ENCODE data around the gene COL27A1.

The COL27A1 gene

GRCh38 chr9:114246558-114246957 lies 91.2 kb downstream of the COL27A1 start:
- no peak for DNase-seq (ENCODE audit: low read depth in 2 of 2)

GRCh38 chr9:114247077-114247476 lies 91.7 kb downstream of the COL27A1 start:
- DNase-seq (ENCODE audit: low read depth in 2 of 2), result no peak

- DNase-seq (ENCODE audit: low read depth in 2 of 2), result no peak
Measured at GRCh38 chr9:114247491-114247890, 92.2 kb downstream of the COL27A1 start.

GRCh38 chr9:114248299-114248707 lies 93.0 kb downstream of the COL27A1 start:
- DNase-seq (ENCODE audit: low read depth in 2 of 2), result no peak

GRCh38 chr9:114249424-114250234 lies 94.3 kb downstream of the COL27A1 start:
- no peak for DNase-seq (ENCODE audit: low read depth in 2 of 2)

- DNase-seq (ENCODE audit: low read depth in 2 of 2), result no peak
Measured at GRCh38 chr9:114250235-114250568, 94.9 kb downstream of the COL27A1 start.

- no peak for DNase-seq (ENCODE audit: low read depth in 2 of 2)
Measured at GRCh38 chr9:114250648-114251047, 95.3 kb downstream of the COL27A1 start.

- DNase-seq (ENCODE audit: low read depth in 2 of 2), result no peak
Measured at GRCh38 chr9:114252394-114252793, 97.1 kb downstream of the COL27A1 start.

- no peak for DNase-seq (ENCODE audit: low read depth in 2 of 2)
Measured at GRCh38 chr9:114256827-114257328, 101.5 kb downstream of the COL27A1 start.

GRCh38 chr9:114258218-114258617 lies 102.9 kb downstream of the COL27A1 start:
- DNase-seq (ENCODE audit: low read depth in 2 of 2), result no peak

GRCh38 chr9:114258866-114259797 lies 103.8 kb downstream of the COL27A1 start:
- no peak for DNase-seq (ENCODE audit: low read depth in 2 of 2)

GRCh38 chr9:114259798-114260523 lies 104.6 kb downstream of the COL27A1 start:
- no peak for DNase-seq (ENCODE audit: low read depth in 2 of 2)

GRCh38 chr9:114261026-114261425 lies 105.7 kb downstream of the COL27A1 start:
- DNase-seq (ENCODE audit: low read depth in 2 of 2), result no peak

GRCh38 chr9:114261987-114262386 lies 106.7 kb downstream of the COL27A1 start:
- DNase-seq (ENCODE audit: low read depth in 2 of 2), result no peak

- no peak for DNase-seq (ENCODE audit: low read depth in 2 of 2)
Measured at GRCh38 chr9:114263853-114264510, 108.6 kb downstream of the COL27A1 start.

GRCh38 chr9:114264806-114265550 lies 109.6 kb downstream of the COL27A1 start:
- no peak for DNase-seq (ENCODE audit: low read depth in 2 of 2)

GRCh38 chr9:114266969-114267368 lies 111.6 kb downstream of the COL27A1 start:
- DNase-seq (ENCODE audit: low read depth in 2 of 2), result no peak

- DNase-seq (ENCODE audit: low read depth in 2 of 2), result no peak
Measured at GRCh38 chr9:114269023-114269422, 113.7 kb downstream of the COL27A1 start.

- no peak for DNase-seq (ENCODE audit: low read depth in 2 of 2)
Measured at GRCh38 chr9:114270120-114270975, 115.0 kb downstream of the COL27A1 start.
